Stimulated activated CD4-positive, alpha-beta T cell treated with anti-CD3 and anti-CD28 coated beads, Interleukin-2, amount 100 ng/mL, for 4 hours (primary cell): ENCODE data around the gene MLLT11.

ENCODE experiments used
- DNase-seq: peaks from one replicate; pipeline ENCODE4 v3.0.0-alpha.2; 2020; ENCODE audit warnings: low read depth

MLLT11 gene, protein sequence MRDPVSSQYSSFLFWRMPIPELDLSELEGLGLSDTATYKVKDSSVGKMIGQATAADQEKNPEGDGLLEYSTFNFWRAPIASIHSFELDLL

DNA sequence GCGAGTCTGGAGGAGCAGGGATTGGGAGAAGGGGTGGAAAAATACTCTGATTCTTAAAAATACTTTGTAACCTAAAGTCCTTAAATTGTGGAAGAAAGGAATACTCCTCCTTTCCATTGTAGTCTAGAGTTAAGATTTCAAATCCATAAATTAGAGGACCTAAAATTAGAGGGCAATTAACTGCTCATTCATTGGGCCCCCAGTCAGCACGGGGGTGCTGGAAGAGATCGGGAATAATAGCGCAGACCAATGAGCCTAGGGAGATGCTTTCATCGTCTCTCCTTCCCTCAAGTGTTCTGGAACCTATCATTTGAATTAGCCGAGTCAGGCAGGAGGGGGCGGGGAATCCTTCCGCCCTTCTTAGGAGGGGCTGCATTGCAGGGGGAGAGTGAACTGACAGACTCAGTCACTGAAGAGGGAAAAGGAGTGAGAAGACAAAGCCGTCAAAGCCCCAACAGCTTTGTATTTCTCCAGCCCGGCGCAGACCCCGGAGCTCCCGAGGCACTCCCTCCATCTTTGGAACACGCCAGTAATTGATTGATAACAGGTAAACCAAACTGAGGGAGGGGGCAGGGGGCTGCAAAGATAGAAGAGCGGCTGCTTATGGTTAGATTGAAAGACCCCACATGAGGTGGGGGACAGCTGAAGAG lies at the start of gene MLLT11:
MLLT11 (plus strand) TSS at position 391 of the 650 bp plus-strand sequence. CDS start 6,828 bp downstream, outside the sequence.
- DNase-seq: no peak

DNA sequence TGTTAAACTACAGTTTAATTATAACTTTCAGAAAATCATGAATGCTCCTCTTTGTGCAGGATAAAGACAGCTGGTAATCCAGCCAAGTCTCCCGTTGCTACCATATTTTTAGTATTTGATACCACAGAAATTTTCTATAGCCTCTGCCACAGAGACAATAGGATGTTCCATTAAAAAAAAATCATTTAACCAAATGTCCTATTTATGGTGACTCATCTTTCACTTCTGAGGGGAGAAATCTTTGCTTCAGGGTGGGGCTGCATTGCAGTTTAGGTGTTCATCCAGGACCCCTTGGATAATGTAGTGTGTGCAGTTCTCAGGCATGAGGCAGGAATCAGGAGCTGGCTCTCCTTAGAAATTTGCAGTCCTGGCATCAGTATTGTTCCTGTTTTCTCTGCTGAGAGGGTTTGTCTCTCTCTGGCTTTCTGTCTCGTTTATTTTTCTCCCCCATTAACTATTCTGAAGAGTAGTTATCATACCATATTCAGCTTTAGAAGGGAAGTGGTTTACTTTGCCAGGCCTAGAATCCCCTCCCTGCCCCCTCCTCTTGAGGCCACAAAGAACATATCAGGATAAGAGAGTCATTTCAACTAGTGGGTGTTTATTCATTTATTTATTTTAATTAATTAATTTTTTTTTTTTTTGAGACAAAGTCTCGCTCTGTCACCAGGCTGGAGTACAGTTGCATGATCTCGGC lies 48.9 kb upstream of the MLLT11 start:
- no peak for DNase-seq

DNA sequence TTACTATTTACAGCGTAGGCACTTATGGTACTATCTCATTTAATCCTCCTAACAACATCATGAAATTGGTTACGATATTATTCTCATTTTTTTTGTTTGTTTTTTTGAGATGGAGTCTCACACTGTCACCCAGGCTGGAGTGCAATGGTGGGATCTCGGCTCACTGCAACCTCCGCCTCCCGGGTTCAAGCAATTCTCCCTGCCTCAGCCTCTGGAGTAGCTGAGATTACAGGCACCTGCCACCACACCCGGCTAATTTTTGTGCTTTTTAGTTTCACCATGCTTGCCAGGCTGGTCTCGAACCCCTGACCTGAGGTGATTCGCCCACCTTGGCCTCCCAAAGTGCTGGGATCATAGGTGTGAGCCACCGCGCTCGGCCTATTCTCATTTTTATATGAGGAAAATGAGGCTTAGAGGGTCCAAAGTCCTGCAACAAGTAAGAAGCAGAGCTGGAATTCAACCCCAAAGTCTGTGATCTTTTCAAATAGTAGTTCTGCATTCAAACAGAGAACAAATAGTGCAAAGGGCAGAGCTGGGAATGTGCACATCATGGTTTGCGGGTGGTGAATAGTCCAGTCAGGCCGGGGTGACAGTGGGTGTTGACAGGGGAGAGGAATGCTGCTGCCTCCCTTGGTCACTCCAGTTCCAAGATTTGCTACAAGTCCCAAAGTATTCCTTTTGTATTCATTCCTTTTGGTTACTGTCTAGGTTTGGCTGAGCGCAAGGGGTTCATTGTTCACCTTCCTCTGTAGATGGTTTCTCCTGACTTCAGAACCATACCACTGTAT lies 47.3 kb upstream of the MLLT11 start:
- DNase-seq: no peak

DNA sequence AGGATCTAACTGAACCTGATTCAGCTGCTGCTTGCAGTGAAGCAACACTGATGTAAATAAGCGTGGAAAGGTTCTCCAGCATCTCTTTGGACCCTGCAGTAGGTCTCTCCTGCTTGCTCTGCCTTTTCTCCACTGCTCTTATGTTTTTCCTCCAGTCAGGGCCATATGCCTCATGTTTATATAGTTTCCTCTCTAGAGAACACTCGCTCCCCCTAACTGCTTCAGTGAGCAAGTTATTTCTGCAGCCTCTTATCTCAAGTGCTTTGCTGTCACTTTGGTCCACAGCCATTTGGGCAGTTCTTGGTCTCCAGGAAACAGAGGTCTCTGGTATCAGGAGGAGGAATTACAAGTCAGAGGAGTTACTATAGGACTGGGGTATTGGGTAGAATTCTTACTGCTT lies 46.7 kb upstream of the MLLT11 start:
- DNase-seq: no peak

DNA sequence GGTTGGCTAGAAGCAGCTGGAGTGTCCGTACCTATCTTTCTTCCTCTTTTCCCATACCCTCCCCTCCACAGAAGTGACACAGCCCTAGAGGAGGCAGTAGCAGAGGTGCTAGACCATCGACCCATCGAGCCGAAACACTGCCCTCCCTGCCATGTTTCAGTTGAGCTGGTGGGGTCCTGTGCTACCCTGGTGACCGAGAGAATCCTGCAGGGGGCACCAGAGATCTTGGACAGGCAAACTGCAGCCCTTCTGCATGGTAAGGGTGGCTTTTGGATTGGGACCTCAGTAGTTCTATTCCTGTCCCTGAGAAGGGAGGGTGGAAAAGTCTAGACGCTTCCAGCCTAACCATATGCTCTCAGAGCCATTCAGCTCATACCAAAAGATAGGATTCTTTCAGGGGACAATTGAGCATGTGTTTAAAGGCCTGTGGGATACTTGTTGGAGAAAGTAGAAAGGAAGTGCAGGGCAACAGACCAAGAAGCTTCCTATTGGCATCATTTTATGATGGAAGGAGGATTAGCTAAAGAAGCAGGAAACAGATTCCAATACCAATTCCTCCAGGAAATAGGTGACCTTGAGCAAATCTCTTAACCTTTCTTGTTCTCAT lies 35.6 kb upstream of the MLLT11 start:
- peak; percentile 79 for DNase-seq

DNA sequence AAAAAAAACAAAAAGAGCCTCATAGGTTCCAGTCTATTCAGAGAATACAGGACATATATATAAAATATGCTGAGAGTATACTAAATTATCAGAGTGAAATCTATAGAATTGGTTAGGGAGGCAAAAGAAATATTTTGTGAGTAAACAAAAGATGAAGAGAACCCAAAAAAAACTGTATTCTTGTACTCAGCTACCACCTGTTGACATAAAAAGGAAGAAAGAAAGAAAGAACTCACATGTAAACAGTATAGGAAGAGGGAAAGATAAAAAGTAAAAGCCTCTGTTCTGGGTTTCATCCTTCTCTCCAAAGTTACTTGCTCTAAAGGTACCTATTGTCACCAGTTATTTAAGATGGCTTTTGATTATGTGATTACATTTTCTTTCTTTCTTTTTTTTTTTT lies 33.7 kb upstream of the MLLT11 start:
- DNase-seq: no peak

DNA sequence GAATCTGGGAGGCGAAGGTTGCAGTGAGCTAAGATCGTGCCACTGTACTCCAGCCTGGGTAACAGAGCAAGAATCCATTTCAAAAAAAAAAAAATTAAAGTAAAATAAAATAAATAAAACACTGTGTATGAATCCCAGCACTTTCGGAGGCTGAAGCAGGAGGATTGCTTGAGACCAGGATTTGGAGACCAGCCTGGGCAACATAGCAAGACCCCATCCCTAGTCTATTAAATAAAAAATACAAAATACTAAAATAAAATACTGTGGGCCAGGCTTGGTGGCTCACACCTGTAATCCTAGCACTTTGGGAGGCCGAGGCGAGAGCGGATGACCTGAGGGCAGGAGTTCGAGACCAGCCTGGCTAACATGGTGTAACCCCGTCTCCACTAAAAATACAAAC lies 28.0 kb upstream of the MLLT11 start:
- no peak for DNase-seq

DNA sequence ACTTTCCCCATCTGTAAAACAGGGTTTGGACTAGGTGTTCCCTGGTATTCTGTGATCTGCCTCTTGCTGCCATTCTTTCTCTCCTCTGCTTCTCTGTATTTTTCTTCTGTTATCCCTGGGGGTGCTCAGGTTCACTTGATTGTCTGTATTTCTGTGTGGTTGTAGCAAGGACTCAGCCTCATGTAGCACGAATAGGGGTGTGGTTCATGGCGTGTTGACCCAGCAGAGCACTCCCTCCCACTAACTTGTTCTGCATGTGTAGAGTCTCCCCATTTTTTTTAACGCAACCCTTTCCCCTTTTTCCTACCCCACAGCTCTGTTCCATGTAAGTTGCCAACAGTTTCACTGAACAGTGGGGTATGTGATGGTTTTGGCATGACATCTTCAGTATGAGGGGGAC lies 25.0 kb upstream of the MLLT11 start:
- no peak for DNase-seq

DNA sequence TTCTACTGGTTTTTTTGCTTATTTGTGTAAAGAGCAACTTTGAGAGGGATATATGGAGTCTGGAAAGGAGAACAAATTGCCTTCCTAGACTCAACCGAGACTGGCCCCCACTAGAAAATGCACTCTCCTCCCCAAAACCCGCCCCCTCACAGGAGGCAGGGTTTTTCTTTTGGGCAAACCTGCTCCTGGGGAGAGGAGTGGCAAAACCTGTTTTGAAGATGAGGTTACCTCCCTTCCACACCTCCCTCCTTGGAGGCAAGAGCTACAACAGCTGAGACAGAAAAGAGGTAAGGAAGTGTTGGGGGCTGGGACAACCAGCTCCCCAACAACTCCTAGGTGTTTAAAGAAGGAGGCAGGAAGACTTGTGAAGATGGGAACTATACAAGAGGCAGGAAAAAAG lies 23.8 kb upstream of the MLLT11 start, which contains the start of gene BNIPL:
BNIPL (plus strand) TSS at position 231 of the 400 bp plus-strand sequence; CDS start at position 371, 140 bp downstream.
- no peak for DNase-seq

DNA sequence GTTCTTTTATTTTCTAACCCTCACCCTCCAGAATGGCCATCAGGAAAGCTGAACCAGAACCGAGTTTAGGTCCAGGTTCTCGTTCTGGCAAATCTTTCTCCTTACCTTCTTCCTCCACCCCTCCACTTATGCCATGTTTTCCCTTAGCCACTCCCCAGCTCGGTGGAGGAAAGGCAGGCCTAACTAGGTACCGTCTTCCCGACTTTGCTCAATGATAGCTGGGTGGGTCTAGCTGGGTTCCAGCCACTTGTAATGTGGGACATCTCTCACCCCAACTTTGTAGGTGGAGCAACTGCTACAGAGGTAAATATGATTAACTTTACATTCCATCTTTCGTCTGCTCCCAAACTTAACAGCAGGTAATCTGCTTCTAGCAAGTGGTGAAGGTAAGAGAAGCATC lies 23.2 kb upstream of the MLLT11 start:
- DNase-seq: no peak

DNA sequence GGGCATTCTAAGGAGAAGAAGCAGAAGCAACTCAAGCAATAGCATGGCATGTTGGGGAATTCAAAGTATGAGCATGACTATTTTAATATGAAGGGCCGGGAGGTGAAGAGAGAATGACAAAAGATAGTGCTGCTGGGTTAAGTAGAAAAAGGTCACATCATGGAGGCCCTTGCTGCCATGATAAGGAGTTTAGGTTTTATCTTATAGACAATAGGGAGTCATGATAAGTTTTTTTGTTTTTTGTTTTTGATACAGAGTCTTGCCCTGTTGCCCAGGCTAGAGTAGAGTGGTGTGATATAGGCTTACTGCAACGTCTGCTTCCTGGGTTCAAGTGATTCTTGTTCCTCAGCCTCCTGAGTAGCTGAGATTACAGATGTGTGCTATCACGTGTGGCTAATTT lies 20.7 kb upstream of the MLLT11 start:
- DNase-seq: no peak

DNA sequence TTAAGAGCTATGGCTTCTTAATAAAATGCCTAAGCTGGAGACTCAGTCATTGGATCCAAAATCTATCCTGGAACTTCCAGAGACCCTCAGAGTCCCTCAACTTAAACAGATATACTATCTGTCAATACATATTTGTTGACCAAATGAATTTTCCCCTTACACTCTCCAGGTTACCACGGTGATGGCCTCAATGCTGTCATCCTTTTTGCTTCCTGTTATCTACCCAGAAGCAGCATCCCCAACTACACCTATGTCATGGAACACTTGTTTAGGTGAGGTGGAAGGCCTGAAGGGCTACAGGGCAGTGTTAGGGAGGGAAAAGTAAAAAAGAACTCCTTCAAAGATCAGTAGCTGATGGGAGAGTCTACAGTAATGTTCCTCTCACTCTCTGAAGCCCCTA lies 17.0 kb upstream of the MLLT11 start:
- no peak for DNase-seq

DNA sequence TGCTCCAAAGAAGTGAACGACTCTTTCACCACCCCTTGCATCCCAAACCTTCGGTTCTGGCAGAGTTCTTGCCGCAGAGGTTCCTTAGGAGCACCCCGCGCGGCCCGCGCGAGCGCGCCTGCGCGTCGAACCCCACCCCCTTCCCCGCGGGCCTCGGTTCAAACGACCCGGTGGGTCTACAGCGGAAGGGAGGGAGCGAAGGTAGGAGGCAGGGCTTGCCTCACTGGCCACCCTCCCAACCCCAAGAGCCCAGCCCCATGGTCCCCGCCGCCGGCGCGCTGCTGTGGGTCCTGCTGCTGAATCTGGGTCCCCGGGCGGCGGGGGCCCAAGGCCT lies 12.6 kb upstream of the MLLT11 start, which contains the start of gene C1orf56:
C1orf56 (plus strand) TSS at position 161 of the 334 bp plus-strand sequence; CDS start at position 258, 97 bp downstream.
- DNase-seq: peak; percentile 41

DNA sequence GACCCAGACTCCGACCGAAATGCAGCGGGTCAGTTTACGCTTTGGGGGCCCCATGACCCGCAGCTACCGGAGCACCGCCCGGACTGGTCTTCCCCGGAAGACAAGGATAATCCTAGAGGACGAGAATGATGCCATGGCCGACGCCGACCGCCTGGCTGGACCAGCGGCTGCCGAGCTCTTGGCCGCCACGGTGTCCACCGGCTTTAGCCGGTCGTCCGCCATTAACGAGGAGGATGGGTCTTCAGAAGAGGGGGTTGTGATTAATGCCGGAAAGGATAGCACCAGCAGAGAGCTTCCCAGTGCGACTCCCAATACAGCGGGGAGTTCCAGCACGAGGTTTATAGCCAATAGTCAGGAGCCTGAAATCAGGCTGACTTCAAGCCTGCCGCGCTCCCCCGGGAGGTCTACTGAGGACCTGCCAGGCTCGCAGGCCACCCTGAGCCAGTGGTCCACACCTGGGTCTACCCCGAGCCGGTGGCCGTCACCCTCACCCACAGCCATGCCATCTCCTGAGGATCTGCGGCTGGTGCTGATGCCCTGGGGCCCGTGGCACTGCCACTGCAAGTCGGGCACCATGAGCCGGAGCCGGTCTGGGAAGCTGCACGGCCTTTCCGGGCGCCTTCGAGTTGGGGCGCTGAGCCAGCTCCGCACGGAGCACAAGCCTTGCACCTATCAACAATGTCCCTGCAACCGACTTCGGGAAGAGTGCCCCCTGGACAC lies 12.1 kb upstream of the MLLT11 start:
- DNase-seq: no peak

DNA sequence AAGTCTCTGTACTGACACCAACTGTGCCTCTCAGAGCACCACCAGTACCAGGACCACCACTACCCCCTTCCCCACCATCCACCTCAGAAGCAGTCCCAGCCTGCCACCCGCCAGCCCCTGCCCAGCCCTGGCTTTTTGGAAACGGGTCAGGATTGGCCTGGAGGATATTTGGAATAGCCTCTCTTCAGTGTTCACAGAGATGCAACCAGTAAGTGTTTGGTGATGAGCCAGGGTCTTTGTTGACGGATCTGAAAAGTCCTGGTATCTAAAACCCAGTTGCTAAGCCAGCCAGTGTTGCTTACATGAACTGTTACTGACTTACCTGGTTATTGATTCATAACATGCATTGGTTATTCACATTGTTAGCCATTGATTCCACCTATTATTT lies 11.6 kb upstream of the MLLT11 start:
- no peak for DNase-seq

DNA sequence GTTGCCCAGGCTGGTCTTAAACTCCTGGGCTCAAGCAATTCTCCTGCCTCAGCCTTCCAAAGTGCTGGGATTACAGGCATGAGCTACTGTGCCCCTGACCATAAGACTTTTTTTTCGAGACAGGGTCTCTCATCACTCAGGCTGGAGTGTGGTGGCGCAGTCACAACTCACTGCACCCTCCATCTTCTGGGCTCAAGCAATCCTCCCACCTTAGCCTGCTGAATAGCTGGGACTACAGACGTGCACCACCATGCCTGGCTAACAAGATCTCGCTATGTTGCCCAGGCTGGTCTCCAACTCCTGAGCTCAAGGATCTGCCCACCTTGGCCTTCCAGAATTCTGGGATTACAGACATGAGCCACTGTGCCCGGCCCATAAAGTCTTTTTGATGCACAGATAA lies 10.7 kb upstream of the MLLT11 start:
- no peak for DNase-seq

DNA sequence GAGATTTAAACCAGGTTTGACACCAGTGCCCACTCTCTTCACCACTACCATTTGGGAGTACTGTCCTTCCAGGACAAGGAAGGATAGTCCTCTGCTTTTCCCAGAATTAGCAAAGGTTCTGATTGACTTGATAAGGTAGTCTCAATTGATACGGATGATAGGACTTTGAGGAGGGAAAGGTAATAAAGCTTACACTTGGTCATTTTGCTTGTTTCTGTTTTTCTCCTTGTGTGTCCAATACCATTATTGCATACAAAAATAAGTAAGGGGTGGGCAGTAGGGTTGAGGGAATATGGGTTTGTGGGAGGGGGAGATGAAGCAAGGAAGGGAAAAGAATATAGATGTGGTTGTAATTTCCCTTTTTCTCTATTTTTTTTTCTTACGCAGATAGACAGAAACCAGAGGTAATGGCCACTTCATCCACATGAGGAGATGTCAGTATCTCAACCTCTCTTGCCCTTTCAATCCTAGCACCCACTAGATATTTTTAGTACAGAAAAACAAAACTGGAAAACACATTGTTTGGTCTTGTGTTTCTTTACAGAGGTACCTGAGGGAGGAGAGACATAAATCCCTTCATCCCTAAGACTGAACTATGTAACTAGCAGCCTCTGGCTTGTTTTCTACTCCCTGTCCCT lies 10.0 kb upstream of the MLLT11 start:
- DNase-seq: no peak

DNA sequence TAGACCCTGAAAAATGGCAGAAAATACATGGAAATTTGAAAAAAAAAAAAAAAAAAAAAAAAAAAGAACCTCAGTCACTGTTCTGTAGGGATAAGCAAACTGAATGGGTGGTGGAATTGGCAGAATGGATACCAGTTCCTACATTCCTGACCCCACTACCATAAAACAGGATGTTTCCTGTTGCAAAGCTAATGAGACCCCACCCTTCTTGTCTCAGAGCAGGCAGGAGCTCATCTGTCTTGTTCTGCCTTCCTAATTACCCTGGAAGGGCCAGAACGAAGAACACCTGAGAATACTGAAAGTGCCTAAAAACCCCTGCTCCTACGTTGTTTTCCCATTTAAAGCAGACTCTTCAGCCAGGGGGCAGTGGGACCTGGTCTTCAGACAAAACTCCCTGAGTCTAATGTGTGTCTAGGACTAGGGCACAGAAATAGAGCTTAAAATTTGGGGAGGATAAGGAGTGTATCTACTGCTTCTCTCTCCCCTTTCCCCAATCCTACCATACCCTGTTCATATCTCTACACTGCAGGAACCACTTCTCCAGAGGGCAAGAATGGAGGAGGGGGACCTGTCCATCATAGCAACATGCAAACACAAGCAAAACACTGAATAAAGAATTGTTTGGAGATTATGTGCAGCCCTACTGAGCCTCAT lies 8.7 kb upstream of the MLLT11 start:
- DNase-seq: no peak

DNA sequence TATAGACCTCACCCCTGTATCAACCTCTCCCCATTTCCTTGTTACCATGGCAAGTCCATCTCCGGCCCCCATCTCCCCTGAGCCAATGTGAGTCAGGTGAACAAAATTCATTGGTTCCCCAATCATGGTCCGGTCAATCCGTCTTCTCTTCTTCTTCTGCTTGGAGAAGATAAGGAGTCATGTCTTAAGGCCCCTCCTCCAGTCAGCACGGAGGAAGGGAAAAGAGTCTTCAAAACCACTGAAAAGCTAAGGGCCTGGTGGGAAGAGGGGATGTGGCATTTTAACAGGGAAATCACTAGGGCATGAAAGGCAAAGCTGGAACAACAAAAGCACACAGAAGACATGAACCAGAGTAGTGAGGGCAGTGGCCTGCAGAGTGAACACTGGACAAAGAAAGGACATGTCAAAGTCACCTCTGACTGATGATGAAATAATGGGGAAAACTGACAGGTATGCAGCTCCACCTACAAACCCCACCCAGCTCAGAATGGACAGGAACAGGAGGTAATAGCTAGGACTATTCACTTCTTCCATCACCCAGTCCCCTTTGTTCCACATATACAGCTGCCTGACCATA lies 5.1 kb upstream of the MLLT11 start:
- no peak for DNase-seq

DNA sequence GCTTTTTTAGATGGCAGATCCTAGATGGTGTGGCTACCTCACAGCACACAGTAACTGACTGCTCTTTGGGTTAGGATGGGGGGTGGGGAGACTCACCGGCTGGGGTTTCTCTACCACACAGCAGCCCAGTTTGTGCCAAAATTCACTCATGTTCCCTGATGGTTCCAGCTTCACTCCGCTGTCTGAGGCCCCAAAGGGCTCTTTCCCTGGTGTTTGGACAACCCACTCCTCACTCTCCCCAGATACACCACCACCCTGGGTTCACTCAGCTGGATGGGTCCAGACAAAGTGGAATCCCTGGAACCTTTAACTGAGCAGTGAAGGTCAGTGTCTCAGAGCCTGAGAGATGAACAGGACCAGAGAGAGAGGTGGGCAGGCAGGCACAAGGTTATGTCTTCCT lies 4.6 kb upstream of the MLLT11 start:
- no peak for DNase-seq
